Transverse colon (tissue), 4 donors: ENCODE results near the gene B4GALT5. TPM values are rescaled to one million over a fixed set of nuclear protein-coding genes. Genes with fewer than 3 reads are reported as not detected.

Source experiments
- DNase-seq: peaks from one replicate; pipeline ENCODE4 v3.0.0-alpha.2; 2019
- H3K27ac ChIP-seq, 4 donors: fragments of 200-600 bp; sonication (generic); 2 replicates each; pipeline ENCODE4 v1.5.1; 2016 to 2018; ENCODE audit warnings: inconsistent platforms in 4 of 4
- H3K27me3 ChIP-seq: fragments of 200-600 bp; sonication (generic); 2 replicates; pipeline ENCODE4 v1.5.1; 2017; ENCODE audit warnings: inconsistent platforms
- H3K36me3 ChIP-seq, 4 donors: fragments of 200-600 bp; sonication (generic); 2 replicates each; pipeline ENCODE4 v1.5.1; 2017 to 2019; ENCODE audit warnings: inconsistent platforms in 4 of 4
- H3K4me1 ChIP-seq, 4 donors: fragments of 200-600 bp; sonication (generic); 2 replicates each; pipeline ENCODE4 v1.5.1; 2017 to 2020; ENCODE audit warnings: inconsistent platforms in 4 of 4
- H3K4me3 ChIP-seq, 4 donors: fragments of 200-600 bp; sonication (generic); 1 replicate in 1 of 4; 2 replicates in 3 of 4; pipeline versions ENCODE4 v1.5.1 to v1.6.1; 2017 to 2019; ENCODE audit warnings: inconsistent platforms in 4 of 4
- H3K9me3 ChIP-seq, 2 donors: fragments of 200-600 bp; sonication (generic); 2 replicates each; pipeline ENCODE4 v1.5.1; 2017 to 2019; ENCODE audit warnings: inconsistent platforms in 2 of 2
- CTCF ChIP-seq, 5 experiments: fragments of 200-600 bp in 3 of 5; fragments of 450-650 bp in 2 of 5; sonication (generic) in 3 of 5; IDR thresholded peaks; 1 replicate in 2 of 5; 2 replicates in 3 of 5; pipeline ENCODE4 v1.5.1; 2016 to 2017; ENCODE audit warnings: antibody characterized with exemption in 5 of 5, inconsistent platforms in 3 of 5, mild to moderate bottlenecking in 2 of 5, moderate library complexity in 1 of 5
- EP300 ChIP-seq: sonication (generic); formaldehyde crosslinking; IDR thresholded peaks from one replicate; pipeline ENCODE4 v1.6.1; 2017; ENCODE audit warnings: antibody characterized with exemption, low read depth
- POLR2A ChIP-seq: fragments of 450-650 bp; IDR thresholded peaks from one replicate; pipeline ENCODE4 v1.6.1; 2016; ENCODE audit warnings: antibody characterized with exemption, mild to moderate bottlenecking, moderate library complexity
- POLR2AphosphoS5 ChIP-seq, 3 donors: sonication (generic); formaldehyde crosslinking; IDR thresholded peaks; one replicate each; pipeline ENCODE4 v1.6.1; 2016; ENCODE audit warnings: antibody characterized with exemption in 3 of 3
- WGBS, 2 donors: methylation state at CpG; one replicate each; pipeline ENCODE4 v1.1.5; 2018; ENCODE audit warnings: low coverage in 1 of 2; 5-methylcytosine and 5-hydroxymethylcytosine counted together
- in situ Hi-C, 4 donors: fragments of 200-750 bp; cut with MboI; loops; one replicate each; pipeline versions ENCODE4 v1.15.0 to v1.15.1; 2017; ENCODE audit warnings: low sequenced_read_pairs in 3 of 4, low pct_ligation_motif_present in 1 of 4, low pct_unique_long_range_greater_than_20kb in 1 of 4
- intact Hi-C: fragments of 100-400 bp; cut with DNase I; formaldehyde crosslinking; loops from one replicate; pipeline ENCODE4 v1.15.1; 2023; ENCODE audit warnings: low total_unique reads
- total RNA-seq, 4 donors: library from RNA; depleted of rRNA; stranded (reverse); fragments of >200 nt; gene quantifications; one replicate each; pipeline ENCODE4 v1.1.0, GENCODE V29; 2016

The B4GALT5 gene
- total RNA-seq, 4 donors from 2014 or later = 22.3 to 43.2 (median 29.4) TPM

DNA sequence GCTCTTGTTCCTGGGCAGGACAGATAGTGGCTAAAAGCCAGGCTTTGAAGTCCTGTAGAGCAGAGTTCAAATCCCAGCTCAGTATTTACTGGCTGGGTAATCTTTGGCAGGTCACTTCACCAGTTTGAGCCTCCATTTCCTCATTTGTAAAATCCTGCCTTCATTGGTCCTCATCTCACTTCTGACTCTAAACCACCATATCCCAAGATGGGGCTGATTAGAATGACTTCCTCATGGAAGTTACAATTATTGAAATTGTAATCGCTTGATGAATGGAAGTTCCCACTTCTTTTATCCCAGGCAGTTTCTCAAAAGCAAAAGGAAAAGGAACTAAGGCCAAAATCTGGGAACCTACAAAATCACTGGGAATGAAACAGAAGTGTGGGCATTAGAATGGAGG, 35.9 kb upstream of the B4GALT5 start:
- H3K4me1 ChIP-seq = peaks cover 7 to 22% (median 8%) of the 10 kb centered on the region in 4 donors
- no peaks in the 10 kb centered on the region for H3K36me3 ChIP-seq
- intact Hi-C loops (no loop called here), in situ Hi-C loops (no loop called here)
- no peaks in the 10 kb centered on the region for H3K9me3 ChIP-seq
- TF ChIP-seq POLR2A (no peak), EP300 (no peak)
- H3K27me3 ChIP-seq = no peaks in the 10 kb centered on the region
- peak overlapping the region in 1 of 4 donors; percentile 62 for H3K27ac ChIP-seq
- H3K4me3 ChIP-seq = no peak overlapping the region
- 87 to 100% methylated on average over 1 of the region's 1 CpG for WGBS, 2 donors
- no peak for DNase-seq

GRCh38 chr20:49748525-49748838, 34.8 kb upstream of the B4GALT5 start:
- 92 to 96% methylated on average over 3 of the region's 3 CpGs for WGBS, 2 donors
- no peaks in the 10 kb centered on the region for H3K9me3 ChIP-seq
- intact Hi-C loops = no loop called here
- H3K4me1 ChIP-seq = peaks cover 7 to 22% (median 8%) of the 10 kb centered on the region in 4 donors
- in situ Hi-C loops = no loop called here
- DNase-seq = no peak
- H3K4me3 ChIP-seq = no peak overlapping the region
- H3K27ac ChIP-seq = peak overlapping the region; percentile 53 to 82 (median 73)
- H3K27me3 ChIP-seq = no peaks in the 10 kb centered on the region
- H3K36me3 ChIP-seq = no peaks in the 10 kb centered on the region
- TF ChIP-seq CTCF (IDR thresholded peaks at IDR 0.05) (no peak), POLR2AphosphoS5 (IDR thresholded peaks at IDR 0.05) (no peak), EP300 (no peak), POLR2A (no peak)

DNA sequence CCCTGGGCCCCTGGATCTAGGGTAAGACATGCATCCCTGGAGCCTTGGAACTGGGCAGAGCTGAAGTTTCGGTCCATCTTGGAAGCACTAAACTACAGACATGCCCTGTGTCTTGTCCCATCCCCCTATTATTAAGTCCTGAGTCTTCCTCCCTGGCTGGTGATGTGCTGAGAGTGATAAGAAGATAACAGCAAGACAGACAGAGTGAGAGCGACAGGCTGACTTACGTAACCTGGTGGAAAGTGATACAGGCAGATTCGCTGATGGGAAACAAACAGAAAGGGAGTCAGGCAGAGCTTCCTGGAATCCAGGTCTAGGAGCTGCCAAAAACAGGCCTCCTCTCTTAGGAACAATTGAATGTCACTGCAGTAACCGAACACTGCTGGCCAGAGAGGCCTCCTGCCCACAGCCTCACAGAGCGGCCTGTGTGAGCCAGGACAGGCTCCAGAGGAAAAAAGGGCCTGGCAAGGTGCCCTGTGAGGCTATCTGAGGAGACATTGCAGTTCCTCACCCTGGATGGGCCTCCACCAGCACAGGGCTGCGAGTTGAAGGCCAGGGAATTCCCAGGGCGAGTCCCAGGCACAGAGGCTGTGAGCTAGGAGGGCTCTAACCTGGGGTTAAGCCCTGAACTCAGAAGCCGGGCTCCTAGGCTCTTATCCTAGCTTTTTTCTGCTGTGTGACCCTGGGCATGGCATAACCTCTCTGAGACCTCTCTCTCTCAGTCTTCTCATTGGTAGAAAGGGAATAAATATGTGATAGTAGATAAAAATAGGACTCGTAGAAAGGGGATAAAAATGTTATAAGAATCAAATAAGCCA, 34.2 kb upstream of the B4GALT5 start:
- Histone ChIP-seq H3K27me3 (no peaks in the 10 kb centered on the region), H3K4me1 (peaks cover 7 to 22% (median 8%) of the 10 kb centered on the region in 4 donors), H3K27ac (peak overlapping the region; percentile 53 to 82 (median 73)), H3K36me3 (no peaks in the 10 kb centered on the region), H3K4me3 (no peak overlapping the region), H3K9me3 (no peaks in the 10 kb centered on the region)
- WGBS, 2 donors = 50 to 70% methylated on average over 6 to 9 of the region's 10 CpGs
- TF ChIP-seq CTCF (IDR thresholded peaks at IDR 0.05) (no peak), POLR2AphosphoS5 (IDR thresholded peaks at IDR 0.05) (peak in 2 of 3 donors; percentile 32 to 67), EP300 (peak; percentile 61)
- intact Hi-C loops = no loop called here
- peak; percentile 66 for DNase-seq
- in situ Hi-C loops = no loop called here

GRCh38 chr20:49742948-49743347, 29.3 kb upstream of the B4GALT5 start:
- DNase-seq = no peak
- WGBS, 2 donors = 66% methylated on average over 5 to 9 of the region's 9 CpGs
- no peaks in the 10 kb centered on the region for H3K36me3 ChIP-seq
- H3K27ac ChIP-seq = no peak overlapping the region
- no peaks in the 10 kb centered on the region for H3K9me3 ChIP-seq
- H3K27me3 ChIP-seq = no peaks in the 10 kb centered on the region
- in situ Hi-C loops (no loop called here), intact Hi-C loops (no loop called here)
- H3K4me3 ChIP-seq = no peak overlapping the region
- TF ChIP-seq POLR2A (no peak), EP300 (no peak), CTCF (IDR thresholded peaks at IDR 0.05) (no peak), POLR2AphosphoS5 (IDR thresholded peaks at IDR 0.05) (no peak)
- H3K4me1 ChIP-seq = peaks cover 1 to 6% (median 5%) of the 10 kb centered on the region in 4 donors
